ENCODE measurements around the gene HDAC7.

DNA sequence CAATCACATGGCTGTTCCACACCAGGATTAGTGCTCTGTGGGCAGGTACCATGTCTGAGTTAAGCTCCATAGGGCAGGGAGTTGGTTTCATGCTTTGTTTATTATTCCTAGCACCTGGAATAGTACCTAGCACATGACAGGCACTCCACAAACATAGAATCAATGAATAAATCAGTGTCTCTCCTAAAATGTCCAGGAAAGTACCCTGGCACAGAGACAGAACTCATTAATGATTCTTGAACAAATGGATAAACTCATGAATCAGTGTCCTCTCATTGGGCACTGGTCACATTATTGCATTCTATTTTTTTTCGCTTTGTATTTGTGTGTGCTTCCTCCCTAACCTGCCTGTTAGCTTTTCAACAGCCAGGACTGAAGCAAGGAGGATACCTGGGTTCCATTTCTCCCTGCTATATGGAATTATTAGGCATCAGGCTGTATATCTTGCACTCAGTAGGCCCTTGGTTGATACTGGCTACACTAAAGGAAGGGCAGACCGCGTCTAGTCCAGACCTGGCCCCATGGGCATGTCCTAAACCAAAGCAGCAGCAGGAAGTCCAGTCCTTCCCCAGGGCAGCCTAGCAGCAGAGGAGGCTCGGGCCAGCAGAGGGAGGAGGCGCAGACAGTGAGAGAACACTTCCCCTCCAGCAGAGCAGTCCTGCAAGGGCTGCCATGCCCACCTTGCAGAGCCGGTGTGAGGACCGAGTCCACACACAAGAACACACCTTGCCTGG, 18.4 kb downstream of the HDAC7 start:
- TF ChIP-seq, protein P1, sequence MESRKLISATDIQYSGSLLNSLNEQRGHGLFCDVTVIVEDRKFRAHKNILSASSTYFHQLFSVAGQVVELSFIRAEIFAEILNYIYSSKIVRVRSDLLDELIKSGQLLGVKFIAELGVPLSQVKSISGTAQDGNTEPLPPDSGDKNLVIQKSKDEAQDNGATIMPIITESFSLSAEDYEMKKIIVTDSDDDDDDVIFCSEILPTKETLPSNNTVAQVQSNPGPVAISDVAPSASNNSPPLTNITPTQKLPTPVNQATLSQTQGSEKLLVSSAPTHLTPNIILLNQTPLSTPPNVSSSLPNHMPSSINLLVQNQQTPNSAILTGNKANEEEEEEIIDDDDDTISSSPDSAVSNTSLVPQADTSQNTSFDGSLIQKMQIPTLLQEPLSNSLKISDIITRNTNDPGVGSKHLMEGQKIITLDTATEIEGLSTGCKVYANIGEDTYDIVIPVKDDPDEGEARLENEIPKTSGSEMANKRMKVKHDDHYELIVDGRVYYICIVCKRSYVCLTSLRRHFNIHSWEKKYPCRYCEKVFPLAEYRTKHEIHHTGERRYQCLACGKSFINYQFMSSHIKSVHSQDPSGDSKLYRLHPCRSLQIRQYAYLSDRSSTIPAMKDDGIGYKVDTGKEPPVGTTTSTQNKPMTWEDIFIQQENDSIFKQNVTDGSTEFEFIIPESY (IDR thresholded peaks at IDR 0.05) = no peak
- no peak for TF ChIP-seq GABPA (IDR thresholded peaks at IDR 0.05 in 1 of 2, conservative IDR thresholded peaks at IDR 0.05 in 1 of 2)
- TF ChIP-seq, protein P2, sequence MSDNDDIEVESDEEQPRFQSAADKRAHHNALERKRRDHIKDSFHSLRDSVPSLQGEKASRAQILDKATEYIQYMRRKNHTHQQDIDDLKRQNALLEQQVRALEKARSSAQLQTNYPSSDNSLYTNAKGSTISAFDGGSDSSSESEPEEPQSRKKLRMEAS (IDR thresholded peaks at IDR 0.05) = no peak
- peak; percentile 17 for TF ChIP-seq CTCF (IDR thresholded peaks at IDR 0.05; ENCODE audit: low read depth, low read length, missing input control)
- TF ChIP-seq FOXA1 (IDR thresholded peaks at IDR 0.05) = no peak

Measured in liver (tissue), 3 donors.